HEK293T (cell line): Measurements from ENCODE around the gene TJP2.

Experiments used
- ARNT ChIP-seq: fragments of 450-650 bp; IDR thresholded peaks from 2 replicates; pipeline ENCODE4 v1.6.1; 2017; ENCODE audit warnings: mild to moderate bottlenecking
- CTBP1 ChIP-seq: fragments of 450-650 bp; IDR thresholded peaks from 2 replicates; pipeline ENCODE4 v1.6.1; 2016; ENCODE audit warnings: borderline replicate concordance
- ELF4 ChIP-seq: fragments of 450-650 bp; IDR thresholded peaks from 2 replicates; pipeline ENCODE4 v1.6.1; 2017; ENCODE audit warnings: antibody characterized with exemption
- FOXK2 ChIP-seq: fragments of 450-650 bp; IDR thresholded peaks from 2 replicates; pipeline ENCODE4 v1.6.1; 2016; ENCODE audit warnings: mild to moderate bottlenecking
- HDGF ChIP-seq: fragments of 450-650 bp; IDR thresholded peaks from 2 replicates; pipeline ENCODE4 v1.6.1; 2017; ENCODE audit warnings: antibody characterized with exemption, borderline replicate concordance
- SP1 ChIP-seq: fragments of 450-650 bp; IDR thresholded peaks from 2 replicates; pipeline ENCODE4 v1.6.1; 2017
- SUZ12 ChIP-seq: fragments of 450-650 bp; IDR thresholded peaks from 2 replicates; pipeline ENCODE4 v1.6.1; 2016; ENCODE audit warnings: mild to moderate bottlenecking
- TARDBP ChIP-seq: fragments of 450-650 bp; IDR thresholded peaks from 2 replicates; pipeline ENCODE4 v1.6.1; 2016
- ZNF384 ChIP-seq: fragments of 450-650 bp; IDR thresholded peaks from 2 replicates; pipeline ENCODE4 v1.6.1; 2016
- TF ChIP-seq, protein P1 (sequence below): fragments of 450-650 bp; IDR thresholded peaks from 2 replicates; pipeline ENCODE4 v1.6.1; 2016

DNA sequence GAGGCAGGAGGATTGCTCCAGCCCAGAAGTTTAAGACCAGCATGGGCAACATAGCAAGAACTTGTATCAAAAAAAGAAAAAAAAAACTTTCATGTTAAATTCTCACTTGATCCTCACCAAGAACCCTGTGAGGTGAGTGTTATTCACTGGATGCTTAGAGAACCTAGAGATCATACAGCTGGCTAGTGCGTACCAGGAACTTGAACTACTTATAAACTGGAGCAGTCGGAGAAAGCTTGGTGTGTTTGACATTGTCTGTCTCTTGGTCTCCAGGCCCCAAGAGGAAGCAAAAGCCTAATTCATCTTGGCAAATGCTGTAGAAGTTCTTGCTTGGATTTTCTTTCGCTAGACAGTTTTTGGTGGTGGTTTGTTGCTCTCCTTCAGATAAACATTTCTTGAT lies 18.1 kb downstream of the TJP2 start:
- TF ChIP-seq TARDBP (no peak), ARNT (no peak), SUZ12 (no peak), SP1 (no peak), ELF4 (no peak), HDGF (no peak), ZNF384 (no peak), FOXK2 (no peak), CTBP1 (no peak)
- TF ChIP-seq, protein P1, sequence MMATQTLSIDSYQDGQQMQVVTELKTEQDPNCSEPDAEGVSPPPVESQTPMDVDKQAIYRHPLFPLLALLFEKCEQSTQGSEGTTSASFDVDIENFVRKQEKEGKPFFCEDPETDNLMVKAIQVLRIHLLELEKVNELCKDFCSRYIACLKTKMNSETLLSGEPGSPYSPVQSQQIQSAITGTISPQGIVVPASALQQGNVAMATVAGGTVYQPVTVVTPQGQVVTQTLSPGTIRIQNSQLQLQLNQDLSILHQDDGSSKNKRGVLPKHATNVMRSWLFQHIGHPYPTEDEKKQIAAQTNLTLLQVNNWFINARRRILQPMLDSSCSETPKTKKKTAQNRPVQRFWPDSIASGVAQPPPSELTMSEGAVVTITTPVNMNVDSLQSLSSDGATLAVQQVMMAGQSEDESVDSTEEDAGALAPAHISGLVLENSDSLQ = no peak
